GM12878 (cell line): ENCODE data around the gene MAML3. TPM values are rescaled to one million over a fixed set of nuclear protein-coding genes. Genes with fewer than 3 reads are reported as not detected.

Experiments used
- ATAC-seq: fragments of 200-7000 bp; cut with Tn5 transposase; 3 replicates; pipeline ENCODE4 v1.9.1; 2020; ENCODE audit warnings: mild to moderate bottlenecking, moderate library complexity
- BruUV-seq: library from RNA; stranded (reverse); fragments of 400-500 nt; replicated peaks from 2 replicates; lab custom pipeline; 2021; lab: Mats Ljungman, UMichigan
- CTCF ChIA-PET: fragments of 300-600 bp; sonication (Branson Sonifier 250); formaldehyde crosslinking; extraction: SDS; loops from one replicate; lab custom pipeline; 2021; ENCODE audit warnings: inconsistent platforms; lab: Yijun Ruan, JAX
- POLR2A ChIA-PET: fragments of 350-600 bp; formaldehyde crosslinking; extraction: SDS; loops from one replicate; lab custom pipeline; 2021; ENCODE audit warnings: inconsistent platforms; lab: Charles Lee
- RAD21 ChIA-PET: fragments of 300-600 bp; sonication (Branson Sonifier 250); formaldehyde crosslinking; loops from one replicate; lab custom pipeline; 2023; ENCODE audit warnings: antibody characterized with exemption; ENCODE audit not compliant: unreplicated experiment; lab: Charles Lee
- SMC1A ChIA-PET: fragments of 300-600 bp; sonication (Branson Sonifier 250); formaldehyde crosslinking; loops from one replicate; lab custom pipeline; 2023; ENCODE audit not compliant: unreplicated experiment, uncharacterized antibody; lab: Charles Lee
- DNase-seq: peaks from one replicate; pipeline ENCODE4 v3.0.0-alpha.2; 2011; ENCODE audit warnings: low read depth, low spot score
- FAIRE-seq: peaks from 3 replicates; lab custom pipeline; 2011; peaks lifted over from hg19 to GRCh38; lab: Jason Lieb, UNC
- H2AFZ ChIP-seq: 2 replicates; pipeline ENCODE4 v1.6.0; 2011; ENCODE audit warnings: low read depth, low read length, control low read depth; ENCODE audit not compliant: control insufficient read depth
- H3K27ac ChIP-seq: 2 replicates; pipeline ENCODE4 v1.5.1; 2011; ENCODE audit warnings: control low read depth; ENCODE audit not compliant: control insufficient read depth, insufficient read depth
- H3K27me3 ChIP-seq, 2 experiments: replicated peaks in 1 of 2; 2 replicates each; pipeline versions ENCODE4 v1.6.0 to v1.6.1; 2011; ENCODE audit warnings: low read length in 1 of 2; ENCODE audit not compliant: control insufficient read depth in 2 of 2, insufficient read depth in 2 of 2
- H3K36me3 ChIP-seq, 2 experiments: 2 replicates each; pipeline ENCODE4 v1.5.1; 2011; ENCODE audit warnings: low read length in 1 of 2; ENCODE audit not compliant: control insufficient read depth in 2 of 2, insufficient read depth in 2 of 2
- H3K4me1 ChIP-seq: 2 replicates; pipeline ENCODE4 v1.6.1; 2011; ENCODE audit warnings: mild to moderate bottlenecking, low read length, moderate library complexity, mixed read lengths; ENCODE audit not compliant: control insufficient read depth, insufficient read depth
- H3K4me2 ChIP-seq: 2 replicates; pipeline ENCODE4 v1.6.0; 2011; ENCODE audit warnings: control low read depth; ENCODE audit not compliant: control insufficient read depth, insufficient read depth
- H3K4me3 ChIP-seq: fragments of 200-600 bp; sonication (generic); 2 replicates; pipeline ENCODE4 v1.5.1; 2016
- H3K79me2 ChIP-seq: 2 replicates; pipeline ENCODE4 v1.6.0; 2011; ENCODE audit warnings: low read length; ENCODE audit not compliant: control insufficient read depth, insufficient read depth
- H3K9ac ChIP-seq: 2 replicates; pipeline ENCODE4 v1.8.0; 2011; ENCODE audit warnings: low read length, control low read depth, mixed read lengths; ENCODE audit not compliant: control insufficient read depth, insufficient read depth
- H3K9me3 ChIP-seq: replicated peaks from 3 replicates; pipeline ENCODE4 v1.5.1; 2011; ENCODE audit warnings: mild to moderate bottlenecking, low read length; ENCODE audit not compliant: control insufficient read depth, insufficient read depth
- H4K20me1 ChIP-seq: 2 replicates; pipeline ENCODE4 v1.6.0; 2011; ENCODE audit not compliant: control insufficient read depth, insufficient read depth
- CBFB ChIP-seq: IDR thresholded peaks from 2 replicates; pipeline ENCODE4 v1.6.1; 2016; ENCODE audit warnings: antibody characterized with exemption, low read depth
- HDAC2 ChIP-seq: fragments of 200-600 bp; sonication (generic); IDR thresholded peaks from 2 replicates; pipeline ENCODE4 v1.6.1; 2017
- HDGF ChIP-seq: fragments of 450-650 bp; IDR thresholded peaks from 2 replicates; pipeline ENCODE4 v1.6.1; 2016; ENCODE audit warnings: antibody characterized with exemption
- MXI1 ChIP-seq: fragments of 150-350 bp; IDR thresholded peaks from 2 replicates; pipeline ENCODE4 v1.6.1; 2011; ENCODE audit warnings: low read depth, mild to moderate bottlenecking, inconsistent platforms, low read length, improper control_type of control experiment
- NR2F1 ChIP-seq: fragments of 450-650 bp; conservative IDR thresholded peaks from 2 replicates; pipeline ENCODE4 v1.6.1; 2017; ENCODE audit warnings: mild to moderate bottlenecking
- RAD21 ChIP-seq: IDR thresholded peaks from 2 replicates; pipeline ENCODE4 v1.6.1; 2011; ENCODE audit warnings: mild to moderate bottlenecking, low read depth, low read length, moderate library complexity; ENCODE audit not compliant: insufficient read depth
- ZNF384 ChIP-seq: IDR thresholded peaks from 2 replicates; pipeline ENCODE4 v1.6.1; 2012; ENCODE audit warnings: low read depth, mild to moderate bottlenecking, low read length, improper control_type of control experiment, borderline replicate concordance
- ZNF592 ChIP-seq: fragments of 450-650 bp; IDR thresholded peaks from 2 replicates; pipeline ENCODE4 v1.6.1; 2017; ENCODE audit warnings: mild to moderate bottlenecking, moderate library complexity
- WGBS: methylation state at CpG from one replicate; pipeline ENCODE4 v1.1.6; 2016; ENCODE audit warnings: low lambda C conversion rate; ENCODE audit not compliant: insufficient replicate concordance, insufficient coverage; ENCODE audit errors: missing lambda C conversion rate; 5-methylcytosine and 5-hydroxymethylcytosine counted together
- in situ Hi-C: fragments of 300-500 bp; cut with MboI; formaldehyde crosslinking; loops from 9 replicates; pipeline ENCODE4 v1.14.3; 2018; ENCODE audit warnings: mixed read lengths
- intact Hi-C: fragments of 100-400 bp; cut with micrococcal nuclease; formaldehyde crosslinking; loops from one replicate; pipeline ENCODE4 v1.14.2; 2022; ENCODE audit not compliant: unreplicated experiment
- polyA plus RNA-seq, 11 experiments: library from polyadenylated mRNA; depleted of rRNA in 4 of 11; unstranded in 6 of 11; stranded (reverse) in 5 of 11; fragments of >200 nt; fragmentation: Nextera tagmentation in 4 of 11; fragmentation: Illumina TruSeq in 1 of 11; extraction: Ambion mirVana in 4 of 11; extraction: Trizol in 1 of 11; gene quantifications; 1 replicate in 1 of 11; 2 replicates in 10 of 11; pipeline versions ENCODE4 v1.2.1 to v1.2.3, GENCODE V29; 2011 to 2016; ENCODE audit warnings: inconsistent platforms in 2 of 11, missing spikeins in 2 of 11, low read depth in 1 of 11
- total RNA-seq, 4 experiments: library from RNA; depleted of rRNA in 3 of 4; stranded (reverse); fragments of >200 nt in 3 of 4; fragmentation: Illumina TruSeq in 1 of 4; extraction: Trizol in 1 of 4; gene quantifications; 2 replicates each; pipeline versions ENCODE4 v1.2.1 to v1.2.3, GENCODE V29; 2013 to 2021

Gene MAML3
- total and polyA plus RNA-seq, 10 of the 15 experiments (the other 5 are each of a cell fraction or from before 2014, with no cell fraction given) = under 0.01 to 0.53 (median 0.06) TPM; not detected in 2

- ChIA-PET SMC1A (interaction anchor here (1.2 to 2.2 kb wide), 3 partner anchors 8 to 13 kb away, joined by 4 to 5 read pairs (median 4); no protein-coding TSS in a partner anchor), RAD21 (no interaction called here), POLR2A (no interaction called here), CTCF (no interaction called here)
- no peaks in the 10 kb centered on the region for H4K20me1 ChIP-seq
- no peak overlapping the region for H3K4me3 ChIP-seq
- no peak overlapping the region for H3K27ac ChIP-seq
- intact Hi-C loops (no loop called here), in situ Hi-C loops (no loop called here)
- H3K4me1 ChIP-seq = no peaks in the 10 kb centered on the region
- no peak for ATAC-seq
- H3K79me2 ChIP-seq = no peaks in the 10 kb centered on the region
- no TSS peak for BruUV-seq
- no peak for FAIRE-seq
- WGBS = 15% methylated on average over 4 of the region's 4 CpGs
- H3K9me3 ChIP-seq = no peaks in the 10 kb centered on the region
- H2AFZ ChIP-seq = no peak overlapping the region
- no peak overlapping the region for H3K9ac ChIP-seq
- no peaks in the 10 kb centered on the region for H3K36me3 ChIP-seq
- TF ChIP-seq ZNF592 = no peak
- no peak for TF ChIP-seq ZNF384
- TF ChIP-seq RAD21 = no peak
- no peak for TF ChIP-seq HDGF
- TF ChIP-seq MXI1 = no peak
- TF ChIP-seq HDAC2 = no peak
- no peak for TF ChIP-seq CBFB
- no peak for TF ChIP-seq NR2F1
- DNase-seq = no peak
- peaks cover 2 to 3% of the 10 kb centered on the region in 2 experiments; a peak in 2 of 4 replicates for H3K27me3 ChIP-seq
- H3K4me2 ChIP-seq = no peak overlapping the region
Observed at GRCh38 chr4:139959396-139959795, 194.6 kb downstream of the MAML3 start.
